ENCODE data around the gene TSKS.

Gene TSKS

DNA sequence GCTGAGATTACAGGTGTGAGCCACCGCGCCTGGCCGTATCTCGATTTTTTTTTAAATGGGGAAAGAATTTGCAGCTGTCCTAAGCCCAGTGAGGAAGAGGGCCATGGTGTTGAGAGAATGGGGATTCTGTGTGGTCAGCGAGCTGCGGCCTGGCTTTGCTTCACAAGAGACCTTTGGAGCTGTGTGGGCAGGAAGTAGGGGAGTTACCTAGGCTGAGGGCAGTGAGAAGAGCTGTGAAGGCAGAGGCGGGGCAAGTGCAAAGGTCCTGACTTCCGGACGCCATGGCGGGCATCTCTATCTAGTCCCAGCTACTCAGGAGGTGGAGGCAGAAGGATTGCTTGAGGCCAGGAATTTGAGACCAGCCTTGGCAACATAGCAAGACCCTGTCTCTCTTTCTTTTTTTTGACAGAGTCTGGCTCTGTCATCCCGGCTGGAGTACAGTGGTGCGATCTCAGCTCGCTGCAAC, 8.6 kb upstream of the TSKS start:
- in situ Hi-C loops (cut with HindIII; ENCODE audit: low pct_unique_long_range_greater_than_20kb, low sequenced_read_pairs): no loop called here
- DNase-seq (ENCODE audit: low read depth in 1 of 2, low spot score in 1 of 2): no peak
- no peak for TF ChIP-seq JUND (IDR thresholded peaks at IDR 0.05; ENCODE audit: low read depth)

- TF ChIP-seq JUND (IDR thresholded peaks at IDR 0.05; ENCODE audit: low read depth): no peak
- no peak for DNase-seq (ENCODE audit: low read depth in 1 of 2, low spot score in 1 of 2)
- in situ Hi-C loops (cut with HindIII; ENCODE audit: low pct_unique_long_range_greater_than_20kb, low sequenced_read_pairs): no loop called here
Measured at GRCh38 chr19:49770529-49770928, 7.4 kb upstream of the TSKS start.

GRCh38 chr19:49767967-49768581, 5.0 kb upstream of the TSKS start:
- TF ChIP-seq JUND (IDR thresholded peaks at IDR 0.05; ENCODE audit: low read depth): no peak
- DNase-seq (ENCODE audit: low read depth in 1 of 2, low spot score in 1 of 2): no peak
- in situ Hi-C loops (cut with HindIII; ENCODE audit: low pct_unique_long_range_greater_than_20kb, low sequenced_read_pairs): no loop called here

DNA sequence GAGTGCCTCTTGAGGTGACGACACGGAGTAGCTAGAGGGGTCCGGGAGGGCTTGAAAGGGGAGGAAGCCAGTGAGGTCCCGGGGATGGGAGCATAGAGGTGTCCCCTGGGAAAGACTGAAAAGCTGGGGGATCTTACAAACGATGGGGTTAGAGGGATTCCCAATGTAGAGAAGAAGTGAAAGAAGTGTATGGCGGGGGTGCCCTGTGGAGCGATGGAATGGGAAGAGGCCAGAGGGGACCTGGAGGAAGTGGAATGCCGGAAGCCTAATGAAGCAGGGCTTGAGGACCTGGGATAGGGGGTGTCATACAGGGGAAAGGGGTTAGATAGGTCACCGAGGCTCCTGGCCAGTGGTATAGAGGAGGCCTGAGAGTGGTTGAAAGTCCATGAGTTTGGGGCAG, 4.3 kb upstream of the TSKS start:
- DNase-seq (ENCODE audit: low read depth in 1 of 2, low spot score in 1 of 2): no peak
- in situ Hi-C loops (cut with HindIII; ENCODE audit: low pct_unique_long_range_greater_than_20kb, low sequenced_read_pairs): no loop called here
- no peak for TF ChIP-seq JUND (IDR thresholded peaks at IDR 0.05; ENCODE audit: low read depth)

- DNase-seq (ENCODE audit: low read depth in 1 of 2, low spot score in 1 of 2): no peak
- TF ChIP-seq JUND (IDR thresholded peaks at IDR 0.05; ENCODE audit: low read depth): no peak
- in situ Hi-C loops (cut with HindIII; ENCODE audit: low pct_unique_long_range_greater_than_20kb, low sequenced_read_pairs): no loop called here
Measured at GRCh38 chr19:49766930-49767299, 3.8 kb upstream of the TSKS start, which contains the start of gene AP2A1. AP2A1 (plus strand) TSS chr19:49767001; CDS start chr19:49767134, 133 bp downstream.

- DNase-seq (ENCODE audit: low read depth in 1 of 2, low spot score in 1 of 2): peak; percentile 94 to 99
- in situ Hi-C loops (cut with HindIII; ENCODE audit: low pct_unique_long_range_greater_than_20kb, low sequenced_read_pairs): no loop called here
- TF ChIP-seq JUND (IDR thresholded peaks at IDR 0.05; ENCODE audit: low read depth): no peak
Measured at GRCh38 chr19:49766007-49766929, 3.2 kb upstream of the TSKS start.

DNA sequence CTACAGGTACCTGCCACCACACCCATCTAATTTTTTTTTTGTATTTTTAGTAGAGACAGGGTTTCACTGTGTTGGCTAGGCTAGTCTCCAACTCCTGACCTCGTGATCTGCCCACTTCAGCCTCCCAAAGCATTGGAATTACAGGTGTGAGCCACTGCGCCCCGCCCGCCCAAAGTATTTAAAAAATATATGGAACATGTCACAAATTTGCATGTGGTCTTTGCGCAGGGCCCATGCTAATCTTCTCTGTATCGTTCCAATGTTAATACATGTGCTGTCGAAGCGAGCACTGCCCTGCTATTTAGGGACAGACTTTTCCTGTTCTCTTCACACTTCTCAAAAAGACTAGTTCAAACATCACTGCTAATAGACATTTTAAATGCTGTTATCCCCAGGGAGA, 1.2 kb upstream of the TSKS start:
- DNase-seq (ENCODE audit: low read depth in 1 of 2, low spot score in 1 of 2): no peak
- in situ Hi-C loops (cut with HindIII; ENCODE audit: low pct_unique_long_range_greater_than_20kb, low sequenced_read_pairs): no loop called here
- TF ChIP-seq JUND (IDR thresholded peaks at IDR 0.05; ENCODE audit: low read depth): no peak

DNA sequence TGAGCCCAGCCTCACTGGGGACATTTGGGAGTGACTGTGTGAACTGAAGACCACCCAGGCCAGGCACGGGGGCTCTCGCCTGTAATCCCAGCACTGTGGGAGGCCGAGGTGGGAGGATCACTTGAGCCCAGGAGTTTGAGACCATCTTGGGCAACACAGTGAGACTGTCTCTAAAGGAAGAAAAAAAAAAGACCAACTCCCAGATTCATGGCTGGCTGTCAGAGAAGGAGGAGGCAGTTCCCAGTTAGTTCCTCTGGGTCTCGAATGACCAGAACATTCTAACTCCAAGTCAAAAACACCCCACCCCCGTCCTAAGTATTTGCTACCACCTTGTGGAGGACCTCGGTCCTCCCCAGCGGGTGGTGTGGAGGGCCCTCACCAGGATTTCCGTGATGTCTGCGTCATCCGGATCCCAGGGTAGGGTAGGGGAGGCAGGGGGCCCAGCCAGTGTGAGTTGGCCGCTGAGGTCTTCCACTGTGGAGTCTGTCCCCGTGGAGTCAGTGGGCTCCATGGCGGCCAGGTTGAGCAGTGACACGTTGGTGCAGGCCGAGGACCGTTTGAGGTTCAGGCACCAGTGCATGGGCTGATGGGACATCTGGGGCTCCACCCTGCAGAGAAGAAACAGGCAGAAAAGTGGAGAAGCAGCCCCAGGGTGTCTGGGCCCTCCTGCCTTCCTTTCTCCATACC, 1.3 kb downstream of the TSKS start:
- in situ Hi-C loops (cut with HindIII; ENCODE audit: low pct_unique_long_range_greater_than_20kb, low sequenced_read_pairs): no loop called here
- no peak for TF ChIP-seq JUND (IDR thresholded peaks at IDR 0.05; ENCODE audit: low read depth)
- DNase-seq (ENCODE audit: low read depth in 1 of 2, low spot score in 1 of 2): peak in 1 of 2 experiments; percentile 50

DNA sequence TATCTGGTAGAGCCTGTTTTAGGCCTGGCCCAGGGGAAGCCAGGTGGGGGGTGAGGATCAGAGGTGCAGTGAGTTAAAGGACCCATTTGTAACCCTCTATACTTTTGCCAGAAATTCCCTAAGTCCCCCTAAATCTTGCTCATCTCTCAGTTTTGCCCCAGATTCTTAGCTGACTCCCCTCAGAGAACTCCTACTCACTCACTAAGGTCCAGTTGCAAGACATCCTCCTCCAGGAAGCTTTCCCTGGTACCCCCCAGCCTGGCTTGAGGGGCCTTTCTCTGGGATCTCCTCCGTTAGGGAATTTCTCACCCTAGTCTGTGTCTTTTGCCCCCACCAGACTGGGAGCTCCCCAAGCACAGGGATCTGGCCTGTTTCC, 1.9 kb downstream of the TSKS start:
- DNase-seq (ENCODE audit: low read depth in 1 of 2, low spot score in 1 of 2): no peak
- no peak for TF ChIP-seq JUND (IDR thresholded peaks at IDR 0.05; ENCODE audit: low read depth)
- in situ Hi-C loops (cut with HindIII; ENCODE audit: low pct_unique_long_range_greater_than_20kb, low sequenced_read_pairs): no loop called here

DNA sequence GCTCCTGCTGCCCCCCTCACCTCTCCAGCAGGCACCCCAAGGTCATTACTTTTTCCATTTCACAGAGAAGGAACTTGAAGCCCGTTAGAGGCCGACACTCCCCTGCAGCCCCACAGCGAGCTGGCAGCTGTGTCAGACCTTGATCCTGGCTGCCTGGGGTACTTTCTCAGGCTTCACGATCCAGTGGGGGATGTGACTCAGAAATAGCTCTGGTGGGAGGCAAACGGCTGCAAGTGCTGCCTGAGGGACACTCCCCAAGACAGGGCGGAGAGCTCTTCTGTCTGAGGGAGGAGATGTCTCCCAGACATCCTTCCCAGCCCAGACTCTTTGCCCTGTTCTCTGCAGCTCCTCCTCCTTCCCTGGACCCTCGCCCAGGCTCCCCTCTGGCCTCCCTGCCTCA, 4.8 kb downstream of the TSKS start:
- no peak for TF ChIP-seq JUND (IDR thresholded peaks at IDR 0.05; ENCODE audit: low read depth)
- in situ Hi-C loops (cut with HindIII; ENCODE audit: low pct_unique_long_range_greater_than_20kb, low sequenced_read_pairs): no loop called here
- DNase-seq (ENCODE audit: low read depth in 1 of 2, low spot score in 1 of 2): no peak

DNA sequence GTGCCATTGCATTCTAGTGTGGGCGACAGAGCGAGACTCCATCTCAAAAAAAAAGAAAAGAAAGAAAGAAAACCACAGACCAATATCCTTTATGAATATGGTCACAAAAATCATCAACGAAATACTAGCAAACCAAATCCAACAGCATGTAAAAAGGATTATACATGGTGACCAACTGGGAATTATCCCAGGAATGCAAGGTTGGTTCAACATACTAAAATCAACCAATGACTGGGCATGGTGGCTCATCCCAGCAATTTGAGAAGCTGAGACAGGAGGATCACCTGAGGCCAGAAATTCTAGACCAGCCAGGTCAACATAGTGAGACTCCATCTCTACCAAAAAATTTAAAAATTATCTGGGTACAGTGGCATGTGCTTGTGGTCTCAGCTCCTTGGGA, 7.2 kb downstream of the TSKS start:
- in situ Hi-C loops (cut with HindIII; ENCODE audit: low pct_unique_long_range_greater_than_20kb, low sequenced_read_pairs): no loop called here
- no peak for TF ChIP-seq JUND (IDR thresholded peaks at IDR 0.05; ENCODE audit: low read depth)
- no peak for DNase-seq (ENCODE audit: low read depth in 1 of 2, low spot score in 1 of 2)

DNA sequence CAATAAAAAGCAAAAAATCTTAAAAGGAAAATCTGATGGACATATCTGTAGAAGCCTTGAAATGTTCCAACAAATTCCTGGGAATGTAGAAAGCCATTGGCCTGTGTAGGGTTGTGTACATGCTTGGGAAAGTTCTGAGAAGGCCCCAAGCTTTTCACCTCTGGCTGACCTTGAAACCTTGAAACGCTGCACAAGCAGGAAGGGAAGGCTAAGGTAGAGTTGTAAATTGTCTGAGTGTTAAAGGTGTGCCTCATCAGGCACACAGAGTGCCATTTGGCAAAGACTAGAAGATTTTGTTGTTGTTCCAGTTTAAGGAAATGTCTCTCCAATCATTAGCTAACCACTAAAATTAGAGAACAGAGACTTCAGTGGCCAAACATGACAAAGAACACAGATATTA, 10.4 kb downstream of the TSKS start:
- in situ Hi-C loops (cut with HindIII; ENCODE audit: low pct_unique_long_range_greater_than_20kb, low sequenced_read_pairs): no loop called here
- no peak for DNase-seq (ENCODE audit: low read depth in 1 of 2, low spot score in 1 of 2)
- no peak for TF ChIP-seq JUND (IDR thresholded peaks at IDR 0.05; ENCODE audit: low read depth)

GRCh38 chr19:49749771-49750170, 13.3 kb downstream of the TSKS start:
- DNase-seq (ENCODE audit: low read depth in 1 of 2, low spot score in 1 of 2): no peak
- in situ Hi-C loops (cut with HindIII; ENCODE audit: low pct_unique_long_range_greater_than_20kb, low sequenced_read_pairs): no loop called here
- no peak for TF ChIP-seq JUND (IDR thresholded peaks at IDR 0.05; ENCODE audit: low read depth)

Data from T47D (cell line).